HG02852 (cell line): ENCODE data around the gene CUL9.

Experiments used
- ATAC-seq: cut with Tn5 transposase; IDR thresholded peaks from one replicate; pipeline ENCODE4 v1.9.1; 2021; ENCODE audit warnings: mild to moderate bottlenecking, moderate library complexity; ENCODE audit not compliant: unreplicated experiment

Gene CUL9

DNA sequence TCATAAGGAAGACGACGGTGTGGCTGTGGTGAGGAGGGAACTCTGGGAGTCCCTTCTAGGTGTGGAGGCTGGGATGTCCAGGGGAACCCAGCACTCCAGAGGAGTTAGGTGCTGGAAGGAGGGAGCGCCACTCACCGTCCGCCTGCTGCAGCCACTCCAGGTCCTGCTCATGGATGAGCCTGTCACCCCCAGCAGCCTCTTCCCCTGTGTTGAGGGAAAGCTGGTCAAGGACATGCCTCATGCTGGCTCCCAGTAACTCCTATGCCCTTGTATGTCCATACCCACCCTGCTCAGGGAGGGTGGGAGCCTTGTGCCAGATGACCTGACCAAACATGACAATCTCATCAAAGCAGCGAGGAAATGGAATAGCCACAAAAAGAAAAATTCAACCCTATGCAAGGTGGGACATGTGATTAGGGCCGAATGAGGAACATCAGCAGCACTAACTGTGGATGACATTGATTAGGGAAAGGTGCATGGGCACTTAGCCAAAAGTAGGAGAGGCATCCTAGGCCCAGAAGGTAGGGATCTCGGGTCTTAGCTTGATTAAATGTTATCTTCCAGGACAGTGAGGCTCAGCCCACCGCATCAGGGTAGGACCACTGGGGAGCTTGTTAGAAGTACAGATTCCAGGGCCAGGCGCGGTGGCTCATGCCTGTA is 44.3 kb downstream of the CUL9 start:
- ATAC-seq, result no peak

- peak; percentile 75 for ATAC-seq
Observed at GRCh38 chr6:43228951-43229802, 47.2 kb downstream of the CUL9 start, which contains the start of gene DNPH1. Gene DNPH1, minus strand, starts transcription at chr6:43229481. Its CDS starts 25 bp downstream, at chr6:43229456.

DNA sequence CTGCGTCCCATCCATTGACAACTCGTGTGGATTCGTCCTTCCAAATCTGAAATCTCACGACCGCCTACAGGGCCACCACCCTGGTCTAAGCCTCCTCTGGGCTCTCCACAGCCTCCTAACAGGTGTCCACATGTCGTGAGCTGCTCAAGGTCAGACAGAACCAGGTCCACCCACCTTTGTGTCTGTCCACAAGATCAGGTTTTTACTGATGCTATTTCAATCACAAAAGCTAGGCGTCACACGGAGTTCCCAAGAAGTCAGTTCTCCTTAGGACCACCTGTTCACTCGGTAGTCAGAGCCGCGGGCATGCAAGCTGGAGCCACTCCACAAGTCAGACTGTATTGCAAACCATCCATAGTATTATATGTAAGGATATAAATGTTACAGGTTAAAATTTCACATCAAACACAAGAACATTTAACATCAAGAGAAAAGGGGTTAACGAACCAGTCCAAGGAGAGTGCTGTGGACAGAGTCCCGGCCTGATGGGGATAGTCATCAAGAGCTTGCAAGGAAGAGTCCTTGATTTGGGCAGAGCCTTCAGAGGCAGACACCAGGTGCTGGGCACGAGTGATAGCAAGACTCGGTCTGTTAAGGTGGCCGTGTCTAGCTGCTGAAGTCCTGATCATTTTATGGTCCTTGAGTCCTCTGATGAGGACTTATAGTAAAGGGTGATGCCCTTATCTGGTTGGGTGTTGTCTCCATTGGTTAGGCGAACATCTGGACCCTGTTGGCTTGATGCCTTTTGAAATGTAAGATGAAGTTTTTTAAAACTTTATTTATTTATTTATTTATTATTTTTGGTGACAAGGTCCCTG is 48.0 kb downstream of the CUL9 start:
- no peak for ATAC-seq

- no peak for ATAC-seq
Observed at GRCh38 chr6:43231053-43231452, 49.1 kb downstream of the CUL9 start.

DNA sequence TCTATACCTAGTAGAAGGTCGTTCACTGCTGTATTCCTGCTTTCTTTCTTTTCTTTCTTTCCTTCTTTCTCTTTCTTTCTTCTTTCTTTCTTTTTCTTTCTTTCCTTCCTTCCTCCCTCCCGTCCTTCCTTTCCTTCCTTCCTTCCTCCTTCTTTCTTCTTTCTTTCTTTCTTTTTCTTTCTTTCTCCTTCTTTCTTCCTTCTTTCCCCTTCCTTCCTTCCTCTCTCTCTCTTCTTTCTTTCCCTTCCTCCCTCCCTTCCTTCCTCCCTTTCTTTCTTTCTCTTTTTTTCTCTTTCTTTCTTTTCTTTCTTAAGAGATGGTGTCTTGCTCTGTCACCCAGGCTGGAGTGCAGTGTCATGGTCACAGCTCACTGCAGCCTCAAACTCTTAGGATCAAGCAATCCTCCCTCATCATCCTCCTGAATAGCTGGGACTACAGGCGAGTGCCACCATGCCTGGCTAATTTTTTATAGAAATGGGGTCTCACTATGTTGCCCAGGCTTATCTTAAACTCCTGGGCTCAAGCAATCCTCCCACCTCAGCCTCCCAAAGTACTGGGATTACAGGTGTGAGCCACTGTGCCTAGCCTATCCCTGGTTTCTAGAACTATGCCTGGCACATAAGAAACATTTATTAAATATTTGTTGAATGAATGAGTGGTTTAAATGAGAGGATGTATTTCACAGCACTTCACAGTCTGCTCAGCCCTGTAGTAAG is 49.9 kb downstream of the CUL9 start:
- no peak for ATAC-seq

- no peak for ATAC-seq
Observed at GRCh38 chr6:43235841-43236240, 53.8 kb downstream of the CUL9 start.

- no peak for ATAC-seq
Observed at GRCh38 chr6:43239054-43239453, 57.1 kb downstream of the CUL9 start.

DNA sequence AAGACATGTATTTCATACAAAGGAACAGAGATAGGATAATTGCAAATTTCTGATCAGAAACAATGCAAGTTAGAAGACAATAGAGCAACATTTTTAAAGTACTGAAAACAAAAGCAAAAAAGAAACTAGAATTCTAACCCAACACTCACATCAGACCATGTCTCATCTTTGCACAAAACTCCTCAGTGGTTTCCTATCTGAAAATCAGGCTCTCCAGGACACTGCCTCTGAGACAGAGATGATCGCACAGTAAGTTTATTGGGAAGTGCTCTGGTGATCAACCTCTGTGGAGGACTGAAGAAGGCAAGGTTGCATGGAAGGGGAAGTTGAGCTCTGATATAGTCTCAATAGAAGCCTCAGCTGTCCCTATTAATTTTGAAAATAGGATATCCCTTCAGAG is 59.0 kb downstream of the CUL9 start:
- ATAC-seq, result no peak

GRCh38 chr6:43241446-43241845 is 59.5 kb downstream of the CUL9 start:
- ATAC-seq, result no peak

GRCh38 chr6:43242908-43243663 is 61.1 kb downstream of the CUL9 start, which contains the start of gene TTBK1:
Gene TTBK1, plus strand, starts transcription at chr6:43243481. Its CDS starts 3,180 bp downstream, at chr6:43246661.
- ATAC-seq, result no peak

GRCh38 chr6:43243664-43244321 is 61.8 kb downstream of the CUL9 start:
- no peak for ATAC-seq

DNA sequence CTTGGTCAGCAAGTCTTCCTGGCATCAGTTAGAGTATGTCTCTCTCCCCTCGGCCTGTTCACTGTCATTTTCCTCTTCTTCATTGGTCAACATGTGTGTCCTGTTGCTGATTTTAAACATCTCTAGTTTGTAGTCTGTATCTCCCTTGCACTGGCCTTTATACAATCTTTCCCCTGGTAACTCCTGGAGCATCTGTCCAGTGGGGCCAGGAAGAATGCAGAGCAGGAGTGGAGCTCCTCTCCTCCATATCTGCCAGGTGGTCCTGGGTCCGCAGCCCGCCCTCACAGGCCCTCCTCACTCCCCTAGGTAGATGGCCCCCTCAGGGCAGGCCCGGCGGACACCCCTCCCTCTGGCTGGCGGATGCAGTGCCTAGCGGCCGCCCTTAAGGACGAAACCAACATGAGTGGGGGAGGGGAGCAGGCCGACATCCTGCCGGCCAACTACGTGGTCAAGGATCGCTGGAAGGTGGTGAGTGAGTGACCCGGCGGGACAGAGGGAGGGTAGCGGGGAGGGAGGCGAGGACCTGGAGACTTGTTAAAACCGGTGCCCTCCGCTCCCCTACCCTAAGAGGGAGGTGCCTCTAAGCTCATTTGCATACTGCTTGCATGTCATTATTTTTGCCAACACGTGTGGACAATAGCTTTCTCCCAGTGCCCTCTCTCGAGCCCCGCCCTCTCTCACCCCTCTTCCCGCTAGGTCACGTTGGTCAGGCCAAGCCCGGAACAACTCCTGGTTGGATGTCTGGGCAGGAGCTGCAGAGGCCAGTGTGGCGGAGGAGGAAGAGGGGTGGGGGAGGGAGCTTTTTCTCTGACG is 64.5 kb downstream of the CUL9 start:
- peak; percentile 23 for ATAC-seq

GRCh38 chr6:43247114-43247999 is 65.4 kb downstream of the CUL9 start:
- peak; percentile 82 for ATAC-seq

- ATAC-seq, result no peak
Observed at GRCh38 chr6:43248101-43248500, 66.1 kb downstream of the CUL9 start.

DNA sequence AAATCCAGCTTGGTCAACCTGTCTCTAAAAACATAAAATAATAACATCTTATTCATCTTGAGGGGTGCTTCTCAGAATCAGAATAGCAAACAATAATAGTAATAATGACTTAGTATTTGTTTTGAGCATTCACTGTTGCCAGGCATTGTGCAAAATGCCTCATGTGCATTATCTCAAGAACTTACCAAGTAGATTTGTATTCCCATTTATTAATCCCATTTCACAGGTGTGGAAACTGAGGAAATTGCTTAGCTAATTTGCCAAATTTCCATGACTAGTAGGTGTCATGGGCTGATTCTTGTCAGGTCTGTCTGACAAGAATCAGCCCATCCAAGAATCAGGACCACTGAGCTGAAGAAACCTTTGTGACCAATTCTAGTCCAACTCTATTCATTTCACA is 66.8 kb downstream of the CUL9 start:
- no peak for ATAC-seq

GRCh38 chr6:43250992-43251373 is 69.0 kb downstream of the CUL9 start:
- no peak for ATAC-seq

DNA sequence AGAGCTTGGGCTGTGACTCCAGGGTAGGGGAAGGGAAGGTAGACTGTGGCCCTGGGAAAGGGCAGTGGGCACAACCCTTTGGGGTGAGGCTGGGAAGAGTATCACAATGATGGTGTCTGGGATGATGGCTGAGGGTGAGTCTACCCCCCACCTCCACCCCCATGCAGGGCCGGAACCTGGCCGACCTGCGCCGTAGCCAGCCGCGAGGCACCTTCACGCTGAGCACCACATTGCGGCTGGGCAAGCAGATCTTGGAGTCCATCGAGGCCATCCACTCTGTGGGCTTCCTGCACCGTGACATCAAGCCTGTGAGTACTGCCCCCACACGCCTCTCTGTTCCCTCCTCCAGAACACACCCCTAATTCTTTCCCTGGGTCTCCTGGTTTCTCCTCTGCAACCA is 71.4 kb downstream of the CUL9 start:
- no peak for ATAC-seq
